HCT116 (cell line): ENCODE data around the gene TMEM232. TPM values are rescaled to one million over a fixed set of nuclear protein-coding genes. Genes with fewer than 3 reads are reported as not detected.

ENCODE experiments used
- ATAC-seq: fragments of 200-7000 bp; cut with Tn5 transposase; 2 replicates; pipeline ENCODE4 v1.9.1; 2020; ENCODE audit warnings: mild to moderate bottlenecking, moderate library complexity
- BruUV-seq: library from RNA; stranded (reverse); fragments of 400-500 nt; replicated peaks from 2 replicates; lab custom pipeline; 2021; lab: Mats Ljungman, UMichigan
- CTCF ChIA-PET: fragments of 300-600 bp; sonication (Branson Sonifier 250); formaldehyde crosslinking; loops from one replicate; lab custom pipeline; 2021; ENCODE audit warnings: antibody characterized with exemption; lab: Charles Lee
- POLR2A ChIA-PET: fragments of 300-600, 350-600 bp; sonication (Branson Sonifier 250); formaldehyde crosslinking; loops from one replicate; lab custom pipeline; 2021; ENCODE audit warnings: antibody characterized with exemption; lab: Charles Lee
- RAD21 ChIA-PET, 2 experiments: fragments of 300-600 bp; sonication (Branson Sonifier 250); formaldehyde crosslinking; loops; one replicate each; lab custom pipeline; 2023; ENCODE audit warnings: low total read pairs in 2 of 2; ENCODE audit not compliant: uncharacterized antibody in 2 of 2, unreplicated experiment in 2 of 2, low non-redundant PET in 1 of 2; lab: Charles Lee
- DNase-seq: peaks from one replicate; pipeline ENCODE4 v3.0.0-alpha.2; 2010; ENCODE audit warnings: low read depth, low spot score
- H2AFZ ChIP-seq: fragments of 200-600 bp; shearing (Covaris generic), sonication (generic); 2 replicates; pipeline ENCODE4 v1.6.1; 2017; ENCODE audit warnings: low read depth, mixed run types, mixed read lengths, antibody characterized with exemption, low read length; ENCODE audit not compliant: poor library complexity, severe bottlenecking
- H3K27ac ChIP-seq: 2 replicates; pipeline ENCODE4 v1.5.1; 2012; ENCODE audit warnings: low read depth, low read length
- H3K27me3 ChIP-seq: fragments of 200-600 bp; sonication (generic); 2 replicates; pipeline ENCODE4 v1.6.1; 2016; ENCODE audit warnings: mixed run types, low read length, mixed read lengths; ENCODE audit not compliant: insufficient read depth
- H3K36me3 ChIP-seq, 2 experiments: fragments of 200-500 bp in 1 of 2; fragments of 200-600 bp in 1 of 2; sonication (Bioruptor generic) in 1 of 2; sonication (generic) in 1 of 2; 2 replicates each; pipeline versions ENCODE4 v1.5.1 to v1.6.1; 2014 to 2016; ENCODE audit warnings: low read length in 2 of 2, inconsistent platforms in 1 of 2, mixed read lengths in 1 of 2, mixed run types in 1 of 2; ENCODE audit not compliant: insufficient read depth in 2 of 2, control insufficient read depth in 1 of 2
- H3K4me1 ChIP-seq, 2 experiments: fragments of 200-600 bp in 1 of 2; sonication (generic) in 1 of 2; 2 replicates each; pipeline versions ENCODE4 v1.5.1 to v1.6.1; 2012 to 2017; ENCODE audit warnings: low read length in 2 of 2, inconsistent platforms in 1 of 2, mild to moderate bottlenecking in 1 of 2, mixed read lengths in 1 of 2, mixed run types in 1 of 2, moderate library complexity in 1 of 2; ENCODE audit not compliant: insufficient read depth in 2 of 2, control insufficient read depth in 1 of 2
- H3K4me2 ChIP-seq: fragments of 200-600 bp; sonication (generic); 2 replicates; pipeline ENCODE4 v1.6.1; 2017; ENCODE audit warnings: mixed run types, low read length, mixed read lengths
- H3K4me3 ChIP-seq, 2 experiments: fragments of 200-600 bp in 1 of 2; sonication (generic) in 1 of 2; replicated peaks in 1 of 2; 2 replicates each; pipeline ENCODE4 v1.5.1; 2011 to 2016; ENCODE audit warnings: low read length in 2 of 2, control low read depth in 1 of 2, low read depth in 1 of 2, mild to moderate bottlenecking in 1 of 2, mixed read lengths in 1 of 2, mixed run types in 1 of 2
- H3K79me2 ChIP-seq: fragments of 200-600 bp; sonication (generic); 2 replicates; pipeline ENCODE4 v1.6.1; 2017; ENCODE audit warnings: mild to moderate bottlenecking, mixed run types, low read length, moderate library complexity, mixed read lengths; ENCODE audit not compliant: insufficient read depth
- H3K9ac ChIP-seq: fragments of 200-600 bp; sonication (generic); 2 replicates; pipeline ENCODE4 v1.6.1; 2016; ENCODE audit warnings: low read length, mixed read lengths
- H3K9me2 ChIP-seq: fragments of 200-600 bp; sonication (generic), shearing (Covaris generic); 2 replicates; pipeline ENCODE4 v1.6.1; 2017; ENCODE audit warnings: mixed run types, mild to moderate bottlenecking, moderate library complexity; ENCODE audit not compliant: insufficient read depth
- H3K9me3 ChIP-seq, 2 experiments: fragments of 200-500 bp in 1 of 2; fragments of 200-600 bp in 1 of 2; sonication (Bioruptor generic) in 1 of 2; sonication (generic) in 1 of 2; 2 replicates each; pipeline ENCODE4 v1.6.1; 2014 to 2017; ENCODE audit warnings: low read length in 2 of 2, mixed read lengths in 2 of 2, inconsistent platforms in 1 of 2, low read depth in 1 of 2, mild to moderate bottlenecking in 1 of 2, mixed run types in 1 of 2, moderate library complexity in 1 of 2; ENCODE audit not compliant: control insufficient read depth in 1 of 2, insufficient read depth in 1 of 2
- H4K20me1 ChIP-seq: fragments of 200-600 bp; sonication (generic), shearing (Covaris generic); 2 replicates; pipeline ENCODE4 v1.6.1; 2017; ENCODE audit warnings: mixed run types, mild to moderate bottlenecking, moderate library complexity; ENCODE audit not compliant: insufficient read depth
- ATF3 ChIP-seq: IDR thresholded peaks from 2 replicates; pipeline ENCODE4 v1.6.1; 2012
- CBX3 ChIP-seq: IDR thresholded peaks from 2 replicates; pipeline ENCODE4 v1.6.1; 2012; ENCODE audit warnings: low read depth
- CEBPB ChIP-seq: IDR thresholded peaks from 2 replicates; pipeline ENCODE4 v1.6.1; 2012; ENCODE audit warnings: low read depth
- EGR1 ChIP-seq: IDR thresholded peaks from 2 replicates; pipeline ENCODE4 v1.6.1; 2012; ENCODE audit warnings: low read depth
- ELF1 ChIP-seq: IDR thresholded peaks from 2 replicates; pipeline ENCODE4 v1.6.1; 2012; ENCODE audit warnings: low read depth, borderline replicate concordance
- FOSL1 ChIP-seq: IDR thresholded peaks from 2 replicates; pipeline ENCODE4 v1.6.1; 2012; ENCODE audit warnings: low read depth
- JUND ChIP-seq: IDR thresholded peaks from 2 replicates; pipeline ENCODE4 v1.6.1; 2012
- MAX ChIP-seq: IDR thresholded peaks from 2 replicates; pipeline ENCODE4 v1.6.1; 2012
- POLR2A ChIP-seq: IDR thresholded peaks from 2 replicates; pipeline ENCODE4 v1.7.0; 2011; ENCODE audit warnings: borderline replicate concordance; ENCODE audit not compliant: insufficient read depth, insufficient read length; ENCODE audit errors: extremely low read depth
- POLR2AphosphoS5 ChIP-seq: IDR thresholded peaks from 2 replicates; pipeline ENCODE4 v1.6.1; 2011; ENCODE audit warnings: mild to moderate bottlenecking, low read depth, low read length, moderate library complexity
- RAD21 ChIP-seq: IDR thresholded peaks from 2 replicates; pipeline ENCODE4 v1.6.1; 2012; ENCODE audit warnings: low read depth, mild to moderate bottlenecking
- SIN3A ChIP-seq: IDR thresholded peaks from 2 replicates; pipeline ENCODE4 v1.6.1; 2012; ENCODE audit warnings: low read depth
- SP1 ChIP-seq: IDR thresholded peaks from 2 replicates; pipeline ENCODE4 v1.6.1; 2012; ENCODE audit warnings: low read depth
- SRF ChIP-seq: IDR thresholded peaks from 2 replicates; pipeline ENCODE4 v1.6.1; 2012; ENCODE audit warnings: low read depth
- TCF7L2 ChIP-seq: IDR thresholded peaks from 2 replicates; pipeline ENCODE4 v1.7.0; 2011; ENCODE audit warnings: borderline replicate concordance, inconsistent platforms; ENCODE audit not compliant: insufficient read depth, insufficient read length; ENCODE audit errors: extremely low read depth
- YY1 ChIP-seq: IDR thresholded peaks from 2 replicates; pipeline ENCODE4 v1.6.1; 2011; ENCODE audit warnings: low read length, low read depth, moderate library complexity, mild to moderate bottlenecking; ENCODE audit not compliant: insufficient replicate concordance; ENCODE audit errors: extremely low read depth
- ZBTB33 ChIP-seq: IDR thresholded peaks from 2 replicates; pipeline ENCODE4 v1.6.1; 2011; ENCODE audit warnings: mild to moderate bottlenecking, low read length, moderate library complexity; ENCODE audit not compliant: insufficient replicate concordance; ENCODE audit errors: extremely low read depth
- ZFX ChIP-seq: fragments of 450-650 bp; IDR thresholded peaks from 2 replicates; pipeline ENCODE4 v1.6.1; 2017
- ZNF274 ChIP-seq: fragments of 200-500 bp; sonication (Bioruptor generic); IDR thresholded peaks from 2 replicates; pipeline ENCODE4 v1.6.1; 2014; ENCODE audit warnings: mild to moderate bottlenecking, low read depth, low read length, inconsistent platforms
- intact Hi-C: fragments of 100-400 bp; cut with micrococcal nuclease; formaldehyde crosslinking; loops from 2 replicates; pipeline ENCODE4 v1.10.0; 2022
- total RNA-seq: library from RNA; stranded (reverse); gene quantifications from one replicate; pipeline ENCODE4 v1.2.1, GENCODE V29; 2021; ENCODE audit not compliant: unreplicated experiment

Gene TMEM232
- total RNA-seq, 1 experiment from 2014 or later: 1.2 TPM

- POLR2A ChIA-PET: no interaction called here
- no peak overlapping the region for H3K4me3 ChIP-seq
- no TSS peak for BruUV-seq
Measured at GRCh38 chr5:110611817-110612216, 114.7 kb downstream of the TMEM232 start.

DNA sequence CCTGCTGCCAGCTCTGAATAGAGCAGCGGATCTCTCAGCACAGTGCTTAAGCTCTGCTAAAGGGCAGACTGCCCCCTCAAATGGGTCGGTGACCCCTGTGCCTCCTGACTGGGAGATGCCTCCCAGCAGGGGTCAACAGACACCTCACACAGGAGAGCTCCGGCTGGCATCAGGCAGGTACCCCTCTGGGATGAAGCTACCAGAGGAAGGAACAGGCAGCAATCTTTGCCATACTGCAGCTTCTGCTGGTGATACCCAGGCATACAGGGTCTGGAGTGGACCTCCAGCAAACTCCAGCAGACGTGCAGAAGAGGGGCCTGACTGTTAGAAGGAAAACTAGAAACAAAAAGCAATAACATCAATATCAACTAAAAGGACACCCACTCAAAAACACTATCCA lies 131.6 kb downstream of the TMEM232 start:
- CTCF ChIA-PET: no interaction called here
- RAD21 ChIA-PET: no interaction called here
- POLR2A ChIA-PET: no interaction called here
- no peaks in the 10 kb centered on the region for H3K27me3 ChIP-seq
- DNase-seq (no peak), ATAC-seq (no peak)
- no peak overlapping the region for H3K9ac ChIP-seq
- no peaks in the 10 kb centered on the region for H4K20me1 ChIP-seq
- H3K79me2 ChIP-seq: no peaks in the 10 kb centered on the region
- H3K9me2 ChIP-seq: no peaks in the 10 kb centered on the region
- no peak overlapping the region for H3K27ac ChIP-seq
- H3K4me2 ChIP-seq: no peak overlapping the region
- H2AFZ ChIP-seq: no peak overlapping the region
- no TSS peak for BruUV-seq
- no peaks in the 10 kb centered on the region for H3K36me3 ChIP-seq
- H3K4me1 ChIP-seq: no peaks in the 10 kb centered on the region
- H3K4me3 ChIP-seq: no peak overlapping the region
- intact Hi-C loops: no loop called here
- no peaks in the 10 kb centered on the region for H3K9me3 ChIP-seq
- TF ChIP-seq ZFX (no peak), ZBTB33 (no peak), SRF (no peak), ATF3 (no peak), MAX (no peak), CEBPB (no peak), SP1 (no peak), ELF1 (no peak), POLR2AphosphoS5 (no peak), SIN3A (no peak), RAD21 (no peak), ZNF274 (no peak), TCF7L2 (no peak), JUND (no peak), FOSL1 (no peak)

More at GRCh38 chr5:110611817-110612216, 114.7 kb downstream of the TMEM232 start:
- no peak overlapping the region for H3K9ac ChIP-seq
- no peaks in the 10 kb centered on the region for H3K9me2 ChIP-seq
- intact Hi-C loops: no loop called here
- peaks cover 0 to 5% of the 10 kb centered on the region in 2 experiments; a peak in 1 of 4 replicates for H3K9me3 ChIP-seq
- no peak for ATAC-seq
- no peaks in the 10 kb centered on the region for H3K79me2 ChIP-seq
- H3K4me1 ChIP-seq: no peaks in the 10 kb centered on the region
- DNase-seq: no peak
- H3K27me3 ChIP-seq: no peaks in the 10 kb centered on the region; the same call in 1 of the 2 replicates
- H3K4me2 ChIP-seq: no peak overlapping the region
- no peaks in the 10 kb centered on the region for H3K36me3 ChIP-seq
- no peaks in the 10 kb centered on the region for H4K20me1 ChIP-seq
- RAD21 ChIA-PET: no interaction called here
- no peak overlapping the region for H3K27ac ChIP-seq
- TF ChIP-seq JUND (no peak), EGR1 (no peak), CEBPB (no peak), CBX3 (no peak), POLR2A (no peak), SP1 (no peak), POLR2AphosphoS5 (no peak), YY1 (no peak), MAX (no peak)
- no peak overlapping the region for H2AFZ ChIP-seq
- CTCF ChIA-PET: no interaction called here
